Prostate gland (tissue), 2 donors: Measurements from ENCODE around the gene ADD3.

Experiments
- CTCF ChIP-seq, 4 experiments: fragments of 200-600 bp in 2 of 4; fragments of 450-650 bp in 2 of 4; sonication (generic) in 2 of 4; IDR thresholded peaks; 1 replicate in 3 of 4; 2 replicates in 1 of 4; pipeline ENCODE4 v1.5.1; 2016 to 2019; ENCODE audit warnings: antibody characterized with exemption in 4 of 4, mild to moderate bottlenecking in 2 of 4, moderate library complexity in 2 of 4
- POLR2A ChIP-seq: fragments of 450-650 bp; IDR thresholded peaks from one replicate; pipeline ENCODE4 v1.6.1; 2016; ENCODE audit warnings: antibody characterized with exemption, mild to moderate bottlenecking
- POLR2AphosphoS5 ChIP-seq: sonication (generic); formaldehyde crosslinking; IDR thresholded peaks from one replicate; pipeline ENCODE4 v1.6.1; 2017; ENCODE audit warnings: antibody characterized with exemption

- TF ChIP-seq CTCF (IDR thresholded peaks at IDR 0.05), result no peak
- no peak for TF ChIP-seq POLR2AphosphoS5
- TF ChIP-seq POLR2A, result no peak
Measured at GRCh38 chr10:110035070-110035921, 27.5 kb downstream of the ADD3 start.
